ENCODE results near the gene SCFD1.

The SCFD1 gene

DNA sequence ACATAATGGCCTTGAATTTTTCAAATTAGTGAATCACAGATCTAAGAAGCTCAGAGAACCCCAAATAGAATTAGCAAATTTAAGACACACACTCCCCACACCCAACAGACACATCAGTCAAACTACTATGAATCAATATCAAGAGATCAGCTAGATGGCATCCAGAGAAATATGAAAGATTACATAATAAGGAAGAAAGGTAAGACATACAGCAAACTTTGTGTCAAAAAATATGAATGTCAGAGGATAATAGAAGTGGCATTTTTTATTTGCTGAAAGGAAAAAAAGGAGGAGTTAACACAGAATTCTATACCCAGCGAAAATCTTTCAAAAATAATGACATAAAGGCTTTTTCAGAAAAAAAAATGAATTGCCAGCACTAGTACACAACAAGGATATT lies 141.8 kb downstream of the SCFD1 start:
- DNase-seq, result no peak

- no peak for DNase-seq
Measured at GRCh38 chr14:30767624-30768023, 145.5 kb downstream of the SCFD1 start.

DNA sequence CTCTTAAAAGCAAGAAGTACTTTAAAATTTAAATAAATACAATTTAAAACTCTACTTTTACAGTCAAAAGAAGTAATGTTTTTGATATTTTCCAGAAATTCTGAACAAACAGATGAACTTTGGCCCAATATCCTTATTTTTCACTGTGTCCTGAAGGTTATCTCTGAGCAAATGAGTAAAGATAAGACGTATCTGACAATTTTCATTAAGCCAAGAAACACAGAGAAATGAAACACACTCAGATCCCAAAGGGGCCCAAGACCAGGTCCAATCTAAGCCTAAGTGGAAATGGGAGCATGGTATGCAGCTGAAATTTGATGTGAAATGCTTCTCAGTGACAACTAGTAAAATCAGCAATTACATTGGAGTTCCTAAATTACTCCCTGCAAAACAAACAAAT lies 146.7 kb downstream of the SCFD1 start:
- DNase-seq, result no peak

DNA sequence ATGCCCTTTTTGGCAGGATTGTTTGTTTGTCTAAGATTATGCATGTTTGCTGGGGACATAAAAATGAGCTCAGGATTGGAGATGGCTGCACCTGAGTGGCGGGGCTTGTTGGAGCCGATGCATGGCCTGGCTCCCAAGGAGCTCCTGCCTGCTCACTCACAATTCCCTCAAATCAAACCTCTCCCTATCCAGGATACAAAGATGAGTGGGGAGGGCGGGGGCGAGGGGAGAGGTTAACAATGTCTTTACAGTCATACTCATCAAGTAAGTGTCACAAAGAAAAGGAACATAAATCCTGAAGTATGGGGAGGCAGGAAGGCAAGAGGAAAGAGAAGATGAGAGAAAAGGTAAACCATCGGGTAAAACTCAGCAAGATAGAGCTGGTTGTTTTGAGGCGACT lies 148.3 kb downstream of the SCFD1 start:
- DNase-seq, result no peak

GRCh38 chr14:30771595-30771994 lies 149.5 kb downstream of the SCFD1 start:
- no peak for DNase-seq

- no peak for DNase-seq
Measured at GRCh38 chr14:30779210-30779609, 157.1 kb downstream of the SCFD1 start.
